GM10248 (cell line): ENCODE results near the gene CNTNAP3.
"Not testable (repeated sequence)": the region's sequence is repeated elsewhere in the genome, so short reads cannot be mapped to it uniquely, and the experiment has no call there.

Experiments
- CTCF ChIA-PET: fragments of 300-600 bp; sonication (Branson Sonifier 250); formaldehyde crosslinking; extraction: SDS; loops from one replicate; lab custom pipeline; 2021; ENCODE audit warnings: antibody characterized with exemption; lab: Yijun Ruan, JAX
- POLR2A ChIA-PET: fragments of 350-650 bp; sonication (Branson Sonifier 250); formaldehyde crosslinking; extraction: SDS; loops from one replicate; lab custom pipeline; 2020; ENCODE audit warnings: antibody characterized with exemption; lab: Yijun Ruan, JAX
- DNase-seq: peaks from one replicate; pipeline ENCODE4 v3.0.0; 2012; ENCODE audit errors: extremely low spot score

CNTNAP3 gene

DNA sequence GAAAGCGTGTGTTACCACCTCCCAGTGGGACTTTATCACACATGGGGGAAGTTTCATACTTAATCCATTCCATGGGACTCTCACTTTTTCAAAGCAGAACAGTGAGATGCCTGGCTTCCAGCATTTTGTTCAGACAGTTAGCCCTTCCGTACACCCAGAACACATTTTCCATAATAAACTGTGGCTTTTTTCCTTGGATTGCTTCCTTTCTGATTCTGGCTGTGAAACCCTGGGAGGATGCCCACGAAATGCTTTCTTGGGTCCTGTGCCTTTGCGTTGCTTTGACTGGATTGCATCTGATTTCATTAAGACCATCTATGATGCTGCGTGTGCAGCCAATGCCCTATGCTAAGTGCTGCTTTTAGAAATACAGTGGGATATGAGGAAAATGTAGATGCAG, 259.1 kb downstream of the CNTNAP3 start:
- POLR2A ChIA-PET, CTCF ChIA-PET, DNase-seq: not testable (repeated sequence)

DNA sequence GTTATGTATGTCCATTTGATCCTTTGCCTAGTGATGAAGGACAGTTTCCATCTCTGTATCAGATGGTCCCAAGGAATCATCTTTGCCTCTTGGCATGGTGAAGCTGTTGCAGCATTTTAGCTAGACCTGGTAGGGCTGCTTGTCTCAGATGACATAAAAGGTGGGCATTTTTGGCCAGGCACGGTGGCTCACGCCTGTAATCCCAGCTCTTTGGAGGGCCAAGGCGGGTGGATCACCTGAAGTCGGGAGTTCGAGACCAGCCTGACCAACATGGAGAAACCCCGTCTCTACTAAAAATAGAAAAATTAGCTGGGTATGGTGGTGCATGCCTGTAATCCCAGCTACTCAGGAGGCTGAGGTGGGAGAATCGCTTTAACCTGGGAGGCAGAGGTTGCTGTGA, 259.8 kb downstream of the CNTNAP3 start:
- POLR2A ChIA-PET = not testable (repeated sequence)
- CTCF ChIA-PET = interaction anchor here (0.8 kb wide), 1 partner anchor 386 kb away, joined by 3 read pairs; no protein-coding TSS in a partner anchor

DNA sequence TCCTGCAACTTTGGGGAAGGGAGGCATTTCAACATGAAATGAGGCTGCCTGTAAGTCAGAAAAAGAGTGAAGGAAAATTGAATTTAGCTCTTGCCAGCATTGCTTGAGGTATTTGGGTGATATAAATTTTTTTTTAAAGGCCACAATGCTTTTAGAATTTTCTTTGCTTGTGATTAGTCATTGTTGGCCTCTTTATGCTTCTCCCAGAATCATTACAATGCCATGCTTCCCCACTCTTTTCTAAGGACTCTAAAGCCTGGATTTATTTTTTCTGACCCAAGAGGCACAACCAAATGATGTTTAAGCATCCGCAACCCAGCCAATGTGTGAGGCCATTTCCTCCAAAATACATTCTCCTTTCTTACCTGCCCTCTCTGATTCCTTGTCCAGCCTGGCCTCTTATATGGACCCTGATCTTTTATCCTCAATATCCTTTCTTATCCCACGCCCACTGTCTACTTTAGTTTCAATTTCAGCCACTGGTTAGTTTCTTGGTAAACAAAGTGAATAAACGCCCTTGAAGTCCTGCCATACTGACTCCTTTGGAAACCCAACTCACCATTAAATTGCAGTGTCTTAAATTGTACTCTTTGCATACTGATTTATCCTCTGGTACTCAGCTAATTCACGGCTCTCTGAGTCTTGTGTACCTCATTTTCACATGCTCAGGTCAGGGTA, 261.9 kb downstream of the CNTNAP3 start:
- CTCF ChIA-PET, POLR2A ChIA-PET, DNase-seq: not testable (repeated sequence)

More for the DNA sequence above, 259.8 kb downstream of the CNTNAP3 start:
- DNase-seq = not testable (repeated sequence)
